PC-3 (cell line): ENCODE results near the gene FHL3.

Experiments used
- CTCF ChIP-seq: fragments of 300-600 bp; sonication (generic); conservative IDR thresholded peaks from 2 replicates; pipeline ENCODE4 v1.5.1; 2017; ENCODE audit warnings: antibody characterized with exemption, low read depth, mild to moderate bottlenecking, low read length
- EZH2 ChIP-seq: fragments of 300-600 bp; sonication (generic); IDR thresholded peaks from one replicate; pipeline ENCODE4 v1.6.1; 2017; ENCODE audit warnings: antibody characterized with exemption, mild to moderate bottlenecking, low read length; ENCODE audit not compliant: unreplicated experiment
- EZH2phosphoT487 ChIP-seq: fragments of 300-600 bp; sonication (generic); IDR thresholded peaks from 2 replicates; pipeline ENCODE4 v1.6.1; 2018; ENCODE audit warnings: mild to moderate bottlenecking, antibody characterized with exemption, low read length, borderline replicate concordance

- TF ChIP-seq EZH2 (no peak), CTCF (no peak), EZH2phosphoT487 (no peak)
Measured at GRCh38 chr1:37958690-37959089, 46.6 kb downstream of the FHL3 start.
